ENCODE results near the gene GNB1L.
"Not testable (repeated sequence)": the region's sequence is repeated elsewhere in the genome, so short reads cannot be mapped to it uniquely, and the experiment has no call there.

The GNB1L gene

DNA sequence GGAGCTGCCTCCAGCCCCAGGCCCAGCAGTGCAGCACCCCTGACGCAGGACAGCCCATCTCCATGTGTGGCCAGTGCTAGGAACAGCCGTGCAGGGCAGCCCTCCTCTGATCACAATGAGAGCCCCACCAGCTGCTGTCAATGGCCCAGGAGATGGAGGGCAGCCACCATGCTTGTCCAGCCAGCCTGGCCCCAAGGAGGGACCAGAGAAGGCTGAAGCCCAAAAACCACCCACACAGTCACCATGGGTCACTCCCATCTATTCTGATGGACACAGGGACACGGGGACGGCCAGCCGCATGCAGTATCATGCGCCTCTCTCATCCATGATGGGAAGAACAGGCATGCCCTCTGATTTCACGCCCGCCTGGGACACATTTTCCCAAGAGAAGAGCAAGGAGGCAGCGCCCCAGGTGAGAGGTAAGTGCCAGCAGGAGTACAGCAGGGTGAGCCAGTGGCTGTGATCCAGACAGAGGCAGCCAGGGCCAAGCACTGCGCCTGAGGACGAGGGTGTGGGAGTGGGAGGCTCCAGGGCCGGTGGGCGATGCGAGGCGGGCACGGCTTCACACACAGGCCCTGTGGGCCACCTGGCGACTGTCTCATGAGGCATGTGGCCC lies 33.6 kb upstream of the GNB1L start:
- DNase-seq: no peak

DNA sequence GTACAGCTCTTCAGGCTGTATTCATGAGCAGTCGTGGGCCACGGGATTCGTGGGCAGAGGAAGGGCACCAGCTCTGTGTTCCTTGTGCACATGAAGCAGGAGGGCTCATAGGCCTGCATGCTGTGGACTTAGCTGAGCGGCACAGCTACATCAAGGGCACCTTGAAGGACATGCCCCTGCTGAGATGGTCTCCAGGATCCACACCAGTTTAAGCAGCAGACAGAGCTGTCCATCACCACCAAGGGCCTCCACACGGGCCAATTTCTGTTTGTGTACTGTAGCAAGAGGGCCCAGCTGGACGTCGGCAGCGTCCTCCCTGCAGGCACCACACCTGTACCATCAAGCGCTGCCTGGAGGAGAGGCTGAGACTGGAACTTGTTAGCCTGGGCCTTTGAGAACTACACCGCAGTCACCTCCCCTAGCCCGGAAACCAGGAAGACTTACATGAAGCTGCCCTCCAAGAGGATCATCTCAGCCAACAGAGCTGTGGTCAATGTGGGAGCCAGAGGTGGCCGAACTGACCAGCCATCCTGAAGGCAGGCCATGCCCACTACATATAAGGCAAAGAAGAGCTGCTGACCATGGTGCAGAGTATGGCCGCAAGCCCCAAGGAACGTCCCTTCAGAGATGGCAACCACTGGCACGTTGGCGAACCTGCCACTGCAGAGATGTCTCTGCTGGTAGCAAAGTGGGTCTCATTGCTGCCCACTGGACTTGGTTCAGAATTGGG lies 32.7 kb upstream of the GNB1L start:
- DNase-seq: no peak

- no peak for DNase-seq
Observed at GRCh38 chr22:19886605-19887255, 32.1 kb upstream of the GNB1L start.

DNA sequence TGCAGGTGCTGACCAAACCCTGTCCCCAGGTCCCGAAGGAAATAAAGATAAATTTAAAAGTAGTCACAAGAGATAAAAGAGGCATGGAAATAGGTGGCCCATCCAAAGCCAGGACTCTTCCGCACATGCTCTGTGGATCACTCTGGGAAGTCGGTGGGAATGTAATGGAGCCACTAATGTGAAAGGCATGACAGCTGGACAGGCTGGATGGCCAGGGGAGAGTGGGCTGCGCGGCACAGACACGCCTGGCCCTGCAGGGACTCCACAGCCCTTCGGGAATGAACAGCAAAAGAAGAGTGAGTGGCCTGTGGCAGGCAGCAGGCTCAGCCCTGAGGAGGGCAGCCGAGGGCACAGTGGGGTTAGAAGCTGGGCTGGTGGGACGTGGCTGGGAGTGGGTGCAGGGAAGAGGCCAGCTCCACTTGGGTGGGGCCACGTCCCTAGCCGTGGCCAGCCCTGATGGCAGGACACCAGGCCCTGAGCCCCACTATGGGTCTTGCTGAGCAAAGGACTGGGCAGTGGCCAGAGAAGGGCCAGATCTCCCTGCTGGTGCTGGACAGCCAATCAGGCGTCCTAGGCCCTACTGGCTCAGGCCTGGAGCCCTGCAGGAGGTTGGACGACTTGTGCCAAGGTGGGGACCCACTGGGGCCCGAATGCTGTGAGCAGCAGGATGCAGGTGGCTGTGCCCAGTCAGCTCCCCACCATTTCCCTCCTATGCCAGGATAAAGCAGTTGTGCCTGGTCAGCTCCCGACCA lies 31.3 kb upstream of the GNB1L start:
- DNase-seq: no peak

DNA sequence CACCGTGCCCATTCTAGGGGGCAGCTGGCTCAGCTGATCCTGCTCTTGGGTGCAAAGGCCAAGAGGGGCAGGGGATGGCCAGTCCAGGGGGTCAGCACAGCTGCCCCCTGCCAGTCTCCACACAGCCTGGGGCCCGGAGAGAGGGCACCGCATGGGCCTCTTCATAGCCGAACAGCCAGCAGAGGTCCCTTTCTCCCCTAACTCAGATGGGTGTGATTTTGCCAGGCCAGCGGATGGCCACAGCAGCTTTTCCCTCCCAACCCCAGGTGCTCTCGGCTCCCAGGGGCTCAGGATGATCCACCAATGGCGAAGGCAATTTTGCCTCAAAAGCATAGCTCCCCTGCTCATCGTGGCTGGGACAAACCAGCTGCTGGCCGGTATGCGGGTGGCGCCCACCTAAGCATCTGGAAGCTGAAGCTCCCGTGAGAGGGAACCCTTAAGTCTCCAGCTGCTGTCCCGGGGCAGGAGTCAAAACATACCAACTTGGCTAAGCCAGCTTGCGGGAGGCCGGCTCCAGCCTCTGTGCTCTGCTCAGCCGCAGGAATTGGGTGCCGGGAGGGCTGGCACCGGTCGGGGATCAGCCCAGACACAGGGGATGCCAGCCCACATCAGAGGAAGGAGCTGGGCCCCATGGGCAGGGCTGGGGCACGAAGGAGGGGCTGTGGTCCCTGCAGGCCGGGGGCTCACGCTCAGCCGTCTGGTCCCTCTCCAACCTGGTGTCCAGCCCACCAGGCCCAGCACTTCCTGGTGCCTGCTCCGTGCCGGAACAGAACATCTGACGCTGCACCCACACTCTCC lies 30.5 kb upstream of the GNB1L start:
- no peak for DNase-seq

DNA sequence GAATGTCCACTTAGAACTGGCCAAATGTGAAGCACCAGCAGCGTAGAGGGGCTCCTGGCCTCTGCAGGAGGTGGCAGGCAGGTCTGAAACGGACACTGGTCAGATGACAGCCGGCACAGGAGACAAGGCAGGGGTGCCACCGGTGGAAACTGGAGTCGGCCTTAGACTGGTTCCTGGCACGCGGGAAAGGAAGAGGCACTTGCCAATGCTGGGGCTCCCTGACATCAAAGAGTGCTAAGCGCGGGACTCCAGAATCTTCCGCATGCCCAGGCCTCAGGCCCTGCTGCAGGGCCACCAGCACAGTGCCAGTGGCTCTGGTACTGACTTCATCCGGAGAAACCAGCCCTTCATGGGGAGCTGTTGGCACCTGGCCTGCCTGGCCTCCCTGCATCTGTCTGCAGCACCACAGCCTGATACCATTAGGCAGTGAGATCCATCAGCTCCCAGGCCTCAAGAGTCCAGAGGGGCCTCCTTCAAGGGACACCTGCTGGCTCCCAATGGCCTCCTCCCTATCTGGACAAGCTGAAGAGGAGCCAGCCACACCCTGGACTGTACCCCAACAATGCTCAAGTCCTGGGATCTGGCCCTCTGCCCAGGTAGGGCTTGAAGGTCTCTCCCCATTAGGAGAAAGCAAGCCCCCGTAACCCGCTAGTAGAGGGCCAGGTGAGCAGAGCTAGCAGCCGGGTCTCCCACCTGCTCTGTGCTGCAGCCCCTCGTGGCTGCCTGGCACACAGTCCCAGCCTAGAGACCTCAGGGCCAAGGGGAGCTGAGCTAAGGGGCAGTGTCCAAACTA lies 29.7 kb upstream of the GNB1L start:
- no peak for DNase-seq

- not testable (repeated sequence) for DNase-seq
Observed at GRCh38 chr22:19883446-19883845, 28.8 kb upstream of the GNB1L start.

DNA sequence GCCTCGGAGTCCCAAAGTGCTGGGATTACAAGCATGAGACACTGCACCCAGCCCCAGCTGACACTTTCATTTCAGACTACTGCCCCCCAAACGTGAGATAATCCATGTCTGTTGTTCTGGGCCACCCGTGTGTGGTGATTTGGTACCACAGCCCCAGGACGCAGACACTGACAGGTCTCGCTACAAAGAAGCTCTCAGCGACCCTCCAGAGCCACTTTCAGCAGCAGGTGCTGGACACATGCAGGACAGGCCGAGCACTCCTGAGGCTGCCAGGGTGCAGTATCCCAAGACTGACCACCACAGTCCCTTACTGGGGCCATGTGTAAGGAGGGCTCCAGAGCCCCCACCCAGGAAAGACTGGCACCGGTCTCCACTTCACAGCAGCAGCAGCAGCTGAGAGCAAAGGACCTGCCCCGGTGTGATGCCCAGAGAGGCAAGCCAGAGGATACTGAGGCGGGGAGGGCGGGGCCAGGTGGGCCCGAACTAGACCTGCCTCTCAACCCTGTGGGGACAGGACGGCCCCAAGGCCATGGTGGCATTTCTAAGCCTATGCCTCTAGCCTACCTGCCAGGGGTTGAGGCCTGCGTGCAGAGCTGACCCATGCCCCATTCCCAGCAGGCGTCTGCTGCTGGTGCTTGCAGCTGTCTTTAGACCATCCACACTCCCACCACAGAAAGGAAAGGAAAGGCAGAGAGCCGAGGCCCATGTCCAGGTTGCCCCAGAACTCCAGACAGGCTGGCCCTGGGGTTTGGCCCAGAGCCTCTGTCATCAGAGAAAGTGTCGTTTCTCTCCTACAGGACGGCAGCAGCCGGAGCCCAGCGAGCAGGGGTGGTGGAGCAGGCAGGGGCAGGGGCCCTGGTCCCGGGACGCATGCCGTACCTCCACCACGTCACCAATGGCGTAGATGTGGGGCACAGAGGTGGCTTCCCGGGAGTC lies 28.0 kb upstream of the GNB1L start:
- no peak for DNase-seq

DNA sequence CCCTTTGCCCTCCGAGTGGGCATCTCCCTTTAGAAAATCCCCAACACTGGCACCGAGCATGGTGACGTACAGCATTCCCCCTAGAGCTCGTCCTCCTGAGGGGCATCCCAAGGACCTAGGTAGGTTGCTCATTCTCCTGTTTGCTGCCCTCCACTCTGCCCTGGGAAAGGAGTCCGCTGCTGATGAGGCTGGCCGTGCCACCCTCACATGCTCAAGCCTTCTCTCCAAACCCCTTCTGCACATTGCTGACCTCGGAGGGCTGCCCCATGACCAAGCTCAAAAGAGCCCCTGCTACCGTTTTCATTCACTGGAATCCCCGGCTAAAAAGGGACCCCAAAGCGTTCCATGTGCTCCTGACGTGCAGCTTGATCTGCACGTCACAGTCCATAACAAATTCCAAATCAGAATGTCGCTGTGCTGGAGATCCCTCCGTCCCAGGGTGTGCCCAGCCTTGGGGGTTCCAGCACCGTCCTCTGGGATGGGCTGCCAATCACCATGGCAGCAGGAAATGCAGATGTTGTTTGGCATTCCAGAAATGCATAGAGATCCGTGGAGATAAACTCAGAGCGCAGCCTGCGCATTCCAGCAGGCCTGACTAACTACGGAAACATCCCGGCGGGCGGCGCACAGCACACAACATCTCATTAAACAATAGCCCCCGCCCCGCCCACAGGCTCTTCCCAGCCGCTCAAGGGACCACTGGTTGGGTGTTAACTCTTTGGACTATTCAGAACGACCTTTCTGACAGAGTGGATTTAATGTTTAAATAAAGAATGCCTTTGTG lies 26.3 kb upstream of the GNB1L start:
- DNase-seq: no peak

GRCh38 chr22:19879992-19880785 lies 25.5 kb upstream of the GNB1L start:
- DNase-seq: no peak

DNA sequence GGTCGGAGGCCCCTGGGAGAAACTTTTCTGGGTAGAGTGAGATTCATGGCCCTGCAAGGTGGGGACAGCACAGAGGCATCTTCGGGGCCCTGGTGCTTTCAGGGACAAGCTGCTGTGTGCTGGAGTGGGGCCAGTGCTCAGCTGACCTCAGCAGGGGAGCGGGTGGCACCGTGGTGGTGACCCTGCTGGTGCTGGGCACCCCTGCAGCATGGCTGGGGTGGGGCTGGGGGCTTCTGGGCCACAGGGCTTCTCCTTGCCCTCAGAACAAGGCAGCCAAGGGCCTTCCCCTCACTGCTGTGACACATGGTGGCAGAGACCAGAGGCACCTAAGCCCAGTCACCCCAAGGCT lies 24.9 kb upstream of the GNB1L start:
- DNase-seq: no peak

DNA sequence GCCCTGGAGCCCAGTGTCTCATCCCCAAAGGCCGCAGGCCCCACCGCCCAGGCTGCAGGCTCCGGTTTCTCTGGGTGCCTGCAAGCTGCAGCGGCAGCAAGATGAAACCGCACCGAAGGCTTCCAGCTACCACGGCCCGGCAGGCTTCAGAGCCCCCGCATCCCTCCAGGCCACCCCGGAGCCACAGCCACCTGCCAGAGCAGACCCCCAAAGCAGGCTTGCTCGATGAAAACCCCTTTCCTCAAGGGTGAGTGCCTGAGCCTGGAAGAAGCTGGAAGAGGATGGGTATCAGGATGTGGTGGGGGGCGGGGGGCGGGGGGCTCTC lies 24.5 kb upstream of the GNB1L start:
- no peak for DNase-seq

DNA sequence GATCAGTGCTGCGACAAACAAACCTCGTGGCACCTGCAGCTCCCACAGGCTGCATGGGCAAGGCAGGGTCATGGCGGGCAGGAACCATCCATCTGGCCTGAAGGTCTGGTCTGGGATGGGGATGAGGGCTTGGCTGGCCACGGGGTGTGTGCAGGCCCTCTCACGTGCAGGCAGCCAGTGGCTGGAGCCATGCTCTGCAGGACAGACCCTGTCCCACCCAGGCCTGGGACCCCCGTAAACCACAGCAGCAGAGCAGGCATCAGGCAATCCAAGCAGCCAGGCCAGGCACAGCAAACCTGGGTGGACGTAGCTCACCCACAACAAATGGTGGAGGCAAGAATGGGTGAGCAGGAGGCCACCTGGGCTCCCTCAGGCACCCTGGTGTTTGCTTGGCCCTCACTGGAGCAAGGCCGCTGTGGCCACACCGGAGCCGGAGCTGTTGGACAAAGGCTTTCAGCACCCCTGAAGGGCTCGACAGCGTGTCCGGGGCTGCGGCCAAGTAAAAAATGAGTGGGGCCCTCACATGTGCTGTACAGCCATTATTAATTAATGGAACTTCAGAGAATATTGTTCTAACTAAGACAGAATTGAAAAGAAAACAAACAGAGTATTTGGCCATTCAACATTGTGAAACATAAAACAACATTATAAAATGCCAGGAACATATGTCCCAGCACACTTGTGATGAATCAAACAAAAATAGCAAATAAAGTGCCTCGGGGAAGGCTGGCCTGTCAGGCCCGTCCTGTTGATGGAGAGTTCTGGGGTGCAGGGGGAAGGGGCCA lies 24.0 kb upstream of the GNB1L start:
- no peak for DNase-seq

DNA sequence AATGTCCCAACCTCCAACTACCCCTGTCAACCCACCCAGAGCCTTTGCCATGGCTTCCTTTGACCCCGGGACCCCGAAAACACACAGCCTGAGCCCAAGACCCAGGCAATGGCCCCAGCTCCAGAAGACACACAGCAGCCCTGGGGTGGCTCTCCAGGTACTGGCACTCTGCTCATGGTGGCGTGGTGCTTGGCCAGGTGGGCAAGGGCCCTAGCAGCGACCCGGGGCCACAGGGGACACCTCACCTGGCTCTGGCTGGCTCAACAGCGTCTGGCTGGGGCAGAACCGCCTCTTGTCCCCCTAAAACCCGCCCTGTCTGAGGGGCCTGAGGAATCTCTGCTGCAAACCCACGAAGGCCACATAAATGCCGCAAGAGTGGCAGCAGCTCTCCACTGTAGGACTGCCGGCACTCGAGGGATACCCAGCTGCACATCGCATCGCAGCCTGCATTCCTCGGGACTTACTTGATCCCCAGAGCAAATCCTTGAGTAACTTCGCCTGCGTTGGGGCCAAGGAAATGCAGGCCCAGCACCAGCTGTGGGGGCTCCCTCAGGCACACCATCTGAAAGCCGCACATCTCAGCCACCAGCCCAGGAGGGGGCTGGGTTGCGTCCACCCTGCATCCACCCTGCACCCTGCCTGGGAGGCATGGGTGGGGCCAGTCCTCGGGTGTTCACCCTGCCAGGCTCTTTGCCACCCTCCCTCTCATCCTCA lies 23.1 kb upstream of the GNB1L start:
- DNase-seq: no peak

GRCh38 chr22:19876941-19877625 lies 22.4 kb upstream of the GNB1L start:
- DNase-seq: no peak

- no peak for DNase-seq
Observed at GRCh38 chr22:19876314-19876940, 21.8 kb upstream of the GNB1L start.
